HepG2 (cell line): ENCODE measurements around the gene NIPAL1. TPM values are rescaled to one million over a fixed set of nuclear protein-coding genes. Genes with fewer than 3 reads are reported as not detected.

ENCODE experiments used
- ATAC-seq: fragments of 200-7000 bp; cut with Tn5 transposase; 3 replicates; pipeline ENCODE4 v1.9.1; 2020; ENCODE audit warnings: mild to moderate bottlenecking, moderate library complexity
- BruUV-seq: library from RNA; stranded (reverse); fragments of 400-500 nt; replicated peaks from 2 replicates; lab custom pipeline; 2021; lab: Mats Ljungman, UMichigan
- CTCF ChIA-PET: fragments of 300-600 bp; formaldehyde crosslinking; extraction: SDS; loops from one replicate; lab custom pipeline; 2021; ENCODE audit warnings: low total read pairs, inconsistent platforms, low intra/inter-chr PET ratio; lab: Yijun Ruan, JAX
- POLR2A ChIA-PET: fragments of 350-600 bp; sonication (Branson Sonifier 250); formaldehyde crosslinking; loops from one replicate; lab custom pipeline; 2020; ENCODE audit warnings: antibody characterized with exemption, inconsistent platforms; lab: Yijun Ruan, JAX
- DNase-seq: peaks from one replicate; pipeline ENCODE4 v3.0.0-alpha.2; 2015; ENCODE audit warnings: low spot score
- FAIRE-seq: peaks from 3 replicates; lab custom pipeline; 2011; peaks lifted over from hg19 to GRCh38; lab: Jason Lieb, UNC
- H2AFZ ChIP-seq: one replicate; pipeline ENCODE4 v1.6.1; 2011; ENCODE audit warnings: low read length, inconsistent platforms
- H3K27ac ChIP-seq: fragments of 300-600 bp; 3 replicates; pipeline ENCODE4 v1.8.0; 2011; ENCODE audit warnings: mixed run types, mild to moderate bottlenecking, mixed read lengths, low read length, inconsistent platforms; ENCODE audit not compliant: insufficient read depth; ENCODE audit errors: extremely low read length
- H3K27me3 ChIP-seq, 2 experiments: fragments of 200-600 bp in 1 of 2; 2 replicates in 1 of 2; 3 replicates in 1 of 2; pipeline versions ENCODE4 v1.6.0 to v1.8.0; 2011; ENCODE audit warnings: low read length in 2 of 2, mild to moderate bottlenecking in 2 of 2, moderate library complexity in 2 of 2, inconsistent platforms in 1 of 2; ENCODE audit not compliant: insufficient read depth in 2 of 2, control insufficient read depth in 1 of 2
- H3K36me3 ChIP-seq, 2 experiments: fragments of 200-600 bp in 1 of 2; replicated peaks in 1 of 2; 2 replicates in 1 of 2; 3 replicates in 1 of 2; pipeline versions ENCODE4 v1.5.1 to v1.8.0; 2011; ENCODE audit warnings: low read length in 2 of 2, inconsistent platforms in 1 of 2; ENCODE audit not compliant: insufficient read depth in 2 of 2, control insufficient read depth in 1 of 2
- H3K4me1 ChIP-seq: 2 replicates; pipeline ENCODE4 v1.5.1; 2012; ENCODE audit warnings: low read length, inconsistent platforms; ENCODE audit not compliant: insufficient read depth
- H3K4me2 ChIP-seq: 2 replicates; pipeline ENCODE4 v1.6.0; 2011; ENCODE audit warnings: low read depth, low read length, inconsistent platforms
- H3K4me3 ChIP-seq, 3 experiments: fragments of 200-600 bp in 1 of 3; sonication (generic), shearing (Covaris generic) in 1 of 3; replicated peaks in 1 of 3; 2 replicates each; pipeline ENCODE4 v1.5.1; 2011 to 2016; ENCODE audit warnings: low read length in 3 of 3, inconsistent platforms in 2 of 3, low read depth in 2 of 3, mild to moderate bottlenecking in 2 of 3, control low read depth in 1 of 3, mixed read lengths in 1 of 3; ENCODE audit not compliant: insufficient read depth in 1 of 3
- H3K79me2 ChIP-seq: one replicate; pipeline ENCODE4 v1.6.1; 2011; ENCODE audit warnings: low read length, inconsistent platforms; ENCODE audit not compliant: insufficient read depth
- H3K9ac ChIP-seq: 2 replicates; pipeline ENCODE4 v1.6.0; 2011; ENCODE audit warnings: mild to moderate bottlenecking, low read depth, low read length, inconsistent platforms; ENCODE audit not compliant: insufficient read depth
- H3K9me3 ChIP-seq: 2 replicates; pipeline ENCODE4 v1.5.1; 2012; ENCODE audit warnings: mild to moderate bottlenecking, low read length
- H4K20me1 ChIP-seq: 2 replicates; pipeline ENCODE4 v1.6.0; 2011; ENCODE audit warnings: inconsistent platforms, mild to moderate bottlenecking, low read length, moderate library complexity; ENCODE audit not compliant: insufficient read depth
- ARNTL ChIP-seq: sonication (generic); formaldehyde crosslinking; IDR thresholded peaks from 2 replicates; pipeline ENCODE4 v1.4.0; 2020; ENCODE audit warnings: mild to moderate bottlenecking, missing genetic modification reagents
- NFYC ChIP-seq: IDR thresholded peaks from 2 replicates; pipeline ENCODE4 v1.6.1; 2016; ENCODE audit warnings: missing genetic modification reagents, missing compliant biosample characterization
- SPEN ChIP-seq: sonication (generic); formaldehyde crosslinking; IDR thresholded peaks from 2 replicates; pipeline ENCODE4 v1.5.1; 2020; ENCODE audit warnings: low read depth, mild to moderate bottlenecking, missing genetic modification reagents
- TEAD3 ChIP-seq: optimal IDR thresholded peaks from 2 replicates; pipeline ENCODE3; 2016; ENCODE audit warnings: borderline replicate concordance
- ZNF451 ChIP-seq: sonication (generic); formaldehyde crosslinking; IDR thresholded peaks from 2 replicates; pipeline ENCODE4 v1.5.0; 2020; ENCODE audit warnings: mild to moderate bottlenecking, missing genetic modification reagents
- ZNF484 ChIP-seq: sonication (generic); formaldehyde crosslinking; IDR thresholded peaks from 2 replicates; pipeline ENCODE4 v1.5.1; 2020; ENCODE audit warnings: mild to moderate bottlenecking, low read depth, missing genetic modification reagents, borderline replicate concordance
- WGBS: methylation state at CpG from one replicate; pipeline ENCODE4 v1.1.6; 2017; ENCODE audit warnings: low lambda C conversion rate; 5-methylcytosine and 5-hydroxymethylcytosine counted together
- in situ Hi-C: cut with HindIII; loops from 2 replicates; pipeline ENCODE4 v1.10.0; 2017; ENCODE audit warnings: low pct_unique_long_range_greater_than_20kb; ENCODE audit not compliant: extremely low pct_ligation_motif_present
- intact Hi-C: fragments of 100-400 bp; cut with micrococcal nuclease; formaldehyde crosslinking; loops from one replicate; pipeline ENCODE4 v1.10.0; 2022; ENCODE audit not compliant: unreplicated experiment
- polyA plus RNA-seq, 8 experiments: library from polyadenylated mRNA; depleted of rRNA in 3 of 8; stranded (reverse) in 7 of 8; unstranded in 1 of 8; fragments of >200 nt; fragmentation: Illumina TruSeq in 4 of 8; extraction: Trizol in 4 of 8; gene quantifications; 2 replicates each; pipeline versions ENCODE4 v1.2.1 to v1.2.3, GENCODE V29; 2011 to 2016; ENCODE audit warnings: low read depth in 4 of 8, missing spikeins in 1 of 8, mixed read lengths in 1 of 8; ENCODE audit not compliant: insufficient read depth in 1 of 8
- total RNA-seq, 5 experiments: library from RNA; depleted of rRNA; stranded (reverse); fragments of >200 nt; fragmentation: Illumina TruSeq; extraction: Trizol; gene quantifications; 2 replicates each; pipeline ENCODE4 v1.2.3, GENCODE V29; 2016; ENCODE audit warnings: low read depth in 1 of 5
- TF ChIP-seq, protein P1 (sequence below): IDR thresholded peaks from 2 replicates; pipeline ENCODE4 v1.6.1; 2018; ENCODE audit warnings: missing genetic modification reagents, mild to moderate bottlenecking, missing compliant biosample characterization
- TF ChIP-seq, protein P2 (sequence below): IDR thresholded peaks from 2 replicates; pipeline ENCODE4 v1.6.1; 2016

The NIPAL1 gene
- total and polyA plus RNA-seq, 2 of the 13 experiments (the other 11 are each of a cell fraction or from before 2014, with no cell fraction given): 1.4 to 3.4 TPM

DNA sequence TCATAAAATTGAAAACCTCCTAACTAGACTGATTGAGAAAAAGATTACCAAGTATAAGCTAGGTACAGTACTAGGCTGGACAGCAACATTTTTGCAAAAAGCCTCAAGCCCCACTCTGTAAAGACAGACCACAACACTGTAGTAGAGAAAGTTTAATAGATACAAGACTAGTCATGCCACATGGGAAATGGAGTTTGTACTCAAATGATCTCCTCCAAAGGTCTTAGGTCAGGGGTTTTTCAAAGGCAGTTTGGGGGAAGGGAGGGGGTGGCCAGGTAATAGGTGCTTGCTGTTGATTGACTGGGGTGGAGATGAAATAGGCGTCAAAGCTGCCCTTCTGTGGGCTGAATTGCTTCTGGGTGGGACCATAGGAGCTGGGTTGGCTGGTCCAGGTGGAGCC lies 14.3 kb upstream of the NIPAL1 start:
- Histone ChIP-seq H3K4me2 (no peak overlapping the region), H3K27me3 (no peaks in the 10 kb centered on the region), H4K20me1 (no peaks in the 10 kb centered on the region), H3K9ac (no peak overlapping the region), H3K36me3 (no peaks in the 10 kb centered on the region), H2AFZ (no peak overlapping the region), H3K79me2 (no peaks in the 10 kb centered on the region), H3K27ac (no peak overlapping the region), H3K4me1 (no peaks in the 10 kb centered on the region), H3K4me3 (no peak overlapping the region), H3K9me3 (peaks cover 26% of the 10 kb centered on the region)
- no TSS peak for BruUV-seq
- POLR2A ChIA-PET: no interaction called here
- DNase-seq (no peak), FAIRE-seq (no peak), ATAC-seq (no peak)
- TF ChIP-seq, protein P1, sequence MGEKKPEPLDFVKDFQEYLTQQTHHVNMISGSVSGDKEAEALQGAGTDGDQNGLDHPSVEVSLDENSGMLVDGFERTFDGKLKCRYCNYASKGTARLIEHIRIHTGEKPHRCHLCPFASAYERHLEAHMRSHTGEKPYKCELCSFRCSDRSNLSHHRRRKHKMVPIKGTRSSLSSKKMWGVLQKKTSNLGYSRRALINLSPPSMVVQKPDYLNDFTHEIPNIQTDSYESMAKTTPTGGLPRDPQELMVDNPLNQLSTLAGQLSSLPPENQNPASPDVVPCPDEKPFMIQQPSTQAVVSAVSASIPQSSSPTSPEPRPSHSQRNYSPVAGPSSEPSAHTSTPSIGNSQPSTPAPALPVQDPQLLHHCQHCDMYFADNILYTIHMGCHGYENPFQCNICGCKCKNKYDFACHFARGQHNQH (CRISPR knock-in tag): no peak
- TF ChIP-seq SPEN (CRISPR knock-in tag) (no peak), ARNTL (CRISPR knock-in tag) (no peak), ZNF484 (CRISPR knock-in tag) (no peak), NFYC (CRISPR knock-in tag) (no peak), TEAD3 (CRISPR knock-in tag) (no peak), ZNF451 (CRISPR knock-in tag) (no peak)
- TF ChIP-seq, protein P2, sequence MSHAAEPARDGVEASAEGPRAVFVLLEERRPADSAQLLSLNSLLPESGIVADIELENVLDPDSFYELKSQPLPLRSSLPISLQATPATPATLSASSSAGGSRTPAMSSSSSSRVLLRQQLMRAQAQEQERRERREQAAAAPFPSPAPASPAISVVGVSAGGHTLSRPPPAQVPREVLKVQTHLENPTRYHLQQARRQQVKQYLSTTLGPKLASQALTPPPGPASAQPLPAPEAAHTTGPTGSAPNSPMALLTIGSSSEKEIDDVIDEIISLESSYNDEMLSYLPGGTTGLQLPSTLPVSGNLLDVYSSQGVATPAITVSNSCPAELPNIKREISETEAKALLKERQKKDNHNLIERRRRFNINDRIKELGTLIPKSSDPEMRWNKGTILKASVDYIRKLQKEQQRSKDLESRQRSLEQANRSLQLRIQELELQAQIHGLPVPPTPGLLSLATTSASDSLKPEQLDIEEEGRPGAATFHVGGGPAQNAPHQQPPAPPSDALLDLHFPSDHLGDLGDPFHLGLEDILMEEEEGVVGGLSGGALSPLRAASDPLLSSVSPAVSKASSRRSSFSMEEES: no peak
- WGBS: 0% methylated on average over 1 of the region's 1 CpG
- in situ Hi-C loops: loop anchor here (5.0 kb wide), 1 partner anchor 80 kb away; no protein-coding TSS in a partner anchor
- intact Hi-C loops: no loop called here
- CTCF ChIA-PET: no interaction called here
